H1 (cell line): ENCODE results near the gene ITSN1. TPM values are rescaled to one million over a fixed set of nuclear protein-coding genes. Genes with fewer than 3 reads are reported as not detected.

ENCODE experiments used
- CTCF ChIA-PET: fragments of 300-600 bp; sonication (Branson Sonifier 250); formaldehyde crosslinking; loops from one replicate; lab custom pipeline; 2021; ENCODE audit not compliant: partially characterized antibody; lab: Charles Lee
- POLR2A ChIA-PET: fragments of 300-600 bp; sonication (Branson Sonifier 250); formaldehyde crosslinking; loops from one replicate; lab custom pipeline; 2021; ENCODE audit warnings: inconsistent platforms; ENCODE audit not compliant: partially characterized antibody; lab: Charles Lee
- DNase-seq, 2 experiments: peaks; one replicate each; pipeline versions ENCODE4 v3.0.0 to v3.0.0-alpha.2; 2010 to 2022; ENCODE audit warnings: low spot score in 2 of 2, low read depth in 1 of 2, mixed read lengths in 1 of 2
- FAIRE-seq: peaks from 2 replicates; lab custom pipeline; 2011; peaks lifted over from hg19 to GRCh38; lab: Jason Lieb, UNC
- H2AFZ ChIP-seq: 2 replicates; pipeline ENCODE4 v1.8.1; 2012; ENCODE audit warnings: low read length, inconsistent platforms
- H2AK5ac ChIP-seq: 2 replicates; pipeline ENCODE4 v1.6.1; 2013; ENCODE audit warnings: low read depth, low read length
- H2BK120ac ChIP-seq: replicated peaks from 2 replicates; pipeline ENCODE3; 2013; ENCODE audit warnings: low read depth, low read length, inconsistent platforms
- H2BK12ac ChIP-seq: 2 replicates; pipeline ENCODE4 v1.6.1; 2013; ENCODE audit warnings: low read depth, low read length
- H2BK15ac ChIP-seq: 2 replicates; pipeline ENCODE4 v1.6.1; 2013; ENCODE audit warnings: low read length
- H2BK20ac ChIP-seq: 2 replicates; pipeline ENCODE4 v1.6.1; 2013; ENCODE audit warnings: low read length
- H2BK5ac ChIP-seq: 2 replicates; pipeline ENCODE4 v1.6.1; 2013; ENCODE audit warnings: low read depth, low read length
- H3K14ac ChIP-seq: 2 replicates; pipeline ENCODE4 v1.6.1; 2013; ENCODE audit warnings: inconsistent platforms; ENCODE audit not compliant: insufficient read length
- H3K18ac ChIP-seq: 2 replicates; pipeline ENCODE4 v1.6.1; 2013; ENCODE audit warnings: low read length; ENCODE audit errors: extremely low read depth
- H3K23ac ChIP-seq: 2 replicates; pipeline ENCODE4 v1.6.1; 2013; ENCODE audit warnings: inconsistent platforms; ENCODE audit not compliant: insufficient read length
- H3K23me2 ChIP-seq: 2 replicates; pipeline ENCODE4 v1.6.1; 2013; ENCODE audit warnings: low read depth, low read length
- H3K27ac ChIP-seq: 2 replicates; pipeline ENCODE4 v1.6.1; 2011; ENCODE audit warnings: low read depth, low read length, inconsistent platforms
- H3K27me3 ChIP-seq, 4 experiments: replicated peaks in 1 of 4; 1 replicate in 1 of 4; 2 replicates in 3 of 4; pipeline versions ENCODE4 v1.6.1 to v1.8.1; 2011 to 2013; ENCODE audit warnings: low read length in 3 of 4, mild to moderate bottlenecking in 3 of 4, inconsistent platforms in 2 of 4, mixed read lengths in 2 of 4, moderate library complexity in 1 of 4; ENCODE audit not compliant: control insufficient read depth in 3 of 4, insufficient read depth in 3 of 4; ENCODE audit errors: extremely low read depth in 1 of 4
- H3K36me3 ChIP-seq, 4 experiments: 2 replicates each; pipeline versions ENCODE4 v1.6.1 to v1.8.1; 2011 to 2013; ENCODE audit warnings: mild to moderate bottlenecking in 4 of 4, low read length in 3 of 4, moderate library complexity in 2 of 4, control low read depth in 1 of 4, inconsistent platforms in 1 of 4; ENCODE audit not compliant: insufficient read depth in 4 of 4, control insufficient read depth in 2 of 4
- H3K4ac ChIP-seq: replicated peaks from 2 replicates; pipeline ENCODE3; 2013; ENCODE audit warnings: low read length, low read depth, mixed read lengths, inconsistent platforms; ENCODE audit not compliant: insufficient read length
- H3K4me1 ChIP-seq, 4 experiments: replicated peaks in 1 of 4; 1 replicate in 1 of 4; 2 replicates in 3 of 4; pipeline versions ENCODE4 v1.6.1 to v1.8.1; 2011 to 2013; ENCODE audit warnings: low read length in 3 of 4, inconsistent platforms in 2 of 4, mixed read lengths in 1 of 4; ENCODE audit not compliant: insufficient read depth in 4 of 4, control insufficient read depth in 3 of 4
- H3K4me2 ChIP-seq, 2 experiments: 2 replicates each; pipeline versions ENCODE4 v1.6.1 to v1.8.1; 2011 to 2013; ENCODE audit warnings: low read depth in 2 of 2, low read length in 2 of 2, control low read depth in 1 of 2, inconsistent platforms in 1 of 2, mild to moderate bottlenecking in 1 of 2; ENCODE audit not compliant: insufficient read depth in 1 of 2
- H3K4me3 ChIP-seq, 4 experiments: fragments of 200-600, 300-600 bp in 1 of 4; sonication (generic), shearing (Covaris generic), sonication (Bioruptor Twin) in 1 of 4; 2 replicates each; pipeline versions ENCODE4 v1.5.1 to v1.8.1; 2011 to 2016; ENCODE audit warnings: low read length in 4 of 4, low read depth in 3 of 4, control low read depth in 2 of 4, inconsistent platforms in 2 of 4, mild to moderate bottlenecking in 2 of 4, mixed read lengths in 1 of 4, moderate library complexity in 1 of 4; ENCODE audit not compliant: insufficient read depth in 2 of 4; ENCODE audit errors: extremely low read depth in 1 of 4
- H3K56ac ChIP-seq: replicated peaks from 2 replicates; pipeline ENCODE3; 2013; ENCODE audit warnings: low read depth, mild to moderate bottlenecking, mixed read lengths, low read length, inconsistent platforms; ENCODE audit not compliant: insufficient read length
- H3K79me1 ChIP-seq: 2 replicates; pipeline ENCODE4 v1.6.1; 2013; ENCODE audit warnings: low read depth, low read length, control low read depth
- H3K79me2 ChIP-seq, 2 experiments: 2 replicates each; pipeline versions ENCODE4 v1.6.1 to v1.8.1; 2012 to 2013; ENCODE audit warnings: low read length in 2 of 2, mild to moderate bottlenecking in 2 of 2, inconsistent platforms in 1 of 2; ENCODE audit not compliant: insufficient read depth in 2 of 2, control insufficient read depth in 1 of 2
- H3K9ac ChIP-seq, 4 experiments: replicated peaks in 1 of 4; 1 replicate in 1 of 4; 2 replicates in 3 of 4; pipeline versions ENCODE4 v1.6.1 to v1.8.1; 2011 to 2013; ENCODE audit warnings: low read depth in 3 of 4, low read length in 3 of 4, control low read depth in 2 of 4, mild to moderate bottlenecking in 2 of 4, moderate library complexity in 2 of 4, inconsistent platforms in 1 of 4; ENCODE audit errors: extremely low read depth in 1 of 4
- H3K9me3 ChIP-seq, 2 experiments: 2 replicates each; pipeline versions ENCODE4 v1.6.1 to v1.8.1; 2012 to 2013; ENCODE audit warnings: mild to moderate bottlenecking in 2 of 2, moderate library complexity in 2 of 2, control low read depth in 1 of 2, inconsistent platforms in 1 of 2, low read depth in 1 of 2, low read length in 1 of 2, mixed read lengths in 1 of 2; ENCODE audit not compliant: insufficient read depth in 2 of 2
- H4K20me1 ChIP-seq, 2 experiments: replicated peaks in 1 of 2; 2 replicates each; pipeline versions ENCODE3 to v1.8.1; 2011 to 2013; ENCODE audit warnings: inconsistent platforms in 2 of 2, low read length in 2 of 2, mild to moderate bottlenecking in 1 of 2; ENCODE audit not compliant: insufficient read depth in 2 of 2, control insufficient read depth in 1 of 2
- H4K5ac ChIP-seq: 2 replicates; pipeline ENCODE4 v1.6.1; 2013; ENCODE audit warnings: low read length, low read depth, mixed read lengths, inconsistent platforms; ENCODE audit not compliant: insufficient read length
- H4K8ac ChIP-seq: 2 replicates; pipeline ENCODE4 v1.8.0; 2013; ENCODE audit warnings: mild to moderate bottlenecking, moderate library complexity, low read length, inconsistent platforms; ENCODE audit not compliant: insufficient read depth; ENCODE audit errors: extremely low read depth
- H4K91ac ChIP-seq: replicated peaks from 2 replicates; pipeline ENCODE3; 2013; ENCODE audit warnings: low read length, mixed read lengths, inconsistent platforms; ENCODE audit not compliant: insufficient read length
- CHD1 ChIP-seq: IDR thresholded peaks from 2 replicates; pipeline ENCODE4 v1.6.1; 2012; ENCODE audit warnings: low read depth, low read length, improper control_type of control experiment
- CHD2 ChIP-seq: IDR thresholded peaks from 2 replicates; pipeline ENCODE4 v1.6.1; 2012; ENCODE audit warnings: low read length, improper control_type of control experiment
- KDM5A ChIP-seq: fragments of 200-600 bp; IDR thresholded peaks from 2 replicates; pipeline ENCODE4 v1.7.1; 2012; ENCODE audit warnings: mild to moderate bottlenecking, low read length, inconsistent platforms, mixed read lengths
- RXRA ChIP-seq: IDR thresholded peaks from 2 replicates; pipeline ENCODE4 v1.6.1; 2011; ENCODE audit warnings: low read depth, mild to moderate bottlenecking, low read length, moderate library complexity; ENCODE audit not compliant: insufficient read depth
- SRF ChIP-seq: IDR thresholded peaks from 2 replicates; pipeline ENCODE4 v1.6.1; 2011; ENCODE audit warnings: mild to moderate bottlenecking, low read depth, low read length, moderate library complexity
- WGBS, 2 experiments: shearing (Covaris generic) in 1 of 2; methylation state at CpG; one replicate each; pipeline versions ENCODE4 v1.1.6 to v1.1.7; 2013 to 2015; ENCODE audit warnings: low lambda C conversion rate in 2 of 2, mixed read lengths in 2 of 2, inconsistent platforms in 1 of 2, low coverage in 1 of 2, missing lambda C conversion rate in 1 of 2; ENCODE audit not compliant: insufficient replicate concordance in 2 of 2, insufficient coverage in 1 of 2, insufficient read length in 1 of 2; ENCODE audit errors: extremely low coverage in 1 of 2, missing lambda C conversion rate in 1 of 2; 5-methylcytosine and 5-hydroxymethylcytosine counted together
- polyA plus RNA-seq, 7 experiments: library from polyadenylated mRNA; depleted of rRNA in 3 of 7; stranded (reverse) in 5 of 7; unstranded in 2 of 7; fragments of >200 nt in 5 of 7; fragments of 200-250 nt in 2 of 7; gene quantifications; 1 replicate in 5 of 7; 2 replicates in 1 of 7; 4 replicates in 1 of 7; pipeline versions ENCODE4 v1.2.1 to v1.2.3, GENCODE V29; 2011 to 2013; ENCODE audit warnings: missing spikeins in 2 of 7, mixed read lengths in 2 of 7
- total RNA-seq: library from RNA; stranded (reverse); fragmentation: NEBNext Ultra II Directional; extraction: Animal tissue kit (Norgen Biotek cat#: 25700); gene quantifications from 2 replicates; pipeline ENCODE4 v1.2.1, GENCODE V29; 2021

Gene ITSN1
- total and polyA plus RNA-seq, 2 of the 8 experiments (the other 6 are each of a cell fraction or from before 2014, with no cell fraction given) = 60.8 to 78.1 TPM

- H2BK5ac ChIP-seq = no peak overlapping the region
- no peak overlapping the region for H2AK5ac ChIP-seq
- H3K14ac ChIP-seq = no peak overlapping the region
- ChIA-PET CTCF (interaction anchor here (4.9 kb wide), 1 partner anchor 13 kb away, joined by 25 read pairs; no protein-coding TSS in a partner anchor), POLR2A (interaction anchor here (0.7 kb wide), 1 partner anchor 9 kb away, joined by 3 read pairs; no protein-coding TSS in a partner anchor)
- H3K4ac ChIP-seq = no peak overlapping the region
- H3K23me2 ChIP-seq = no peaks in the 10 kb centered on the region
- H3K4me2 ChIP-seq = no peak overlapping the region
- H4K20me1 ChIP-seq = no peaks in the 10 kb centered on the region
- no peak overlapping the region for H2BK15ac ChIP-seq
- H2BK12ac ChIP-seq = no peak overlapping the region
- H3K9ac ChIP-seq = no peak overlapping the region
- no peak overlapping the region for H2AFZ ChIP-seq
- no peaks in the 10 kb centered on the region for H3K79me1 ChIP-seq
- H3K23ac ChIP-seq = no peak overlapping the region
- no peaks in the 10 kb centered on the region for H3K79me2 ChIP-seq
- WGBS, 2 experiments = 92% methylated on average over 5 of the region's 5 CpGs; no CpG with 5 or more reads in 1 of the 2 experiments
- no peaks in the 10 kb centered on the region; a peak in 3 of 7 replicates for H3K4me1 ChIP-seq
- no peaks in the 10 kb centered on the region for H3K9me3 ChIP-seq
- H3K4me3 ChIP-seq = no peak overlapping the region
- H3K27ac ChIP-seq = no peak overlapping the region
- no peak for FAIRE-seq
- no peak overlapping the region for H2BK120ac ChIP-seq
- no peak overlapping the region for H4K91ac ChIP-seq
- no peaks in the 10 kb centered on the region for H3K27me3 ChIP-seq
- H3K56ac ChIP-seq = no peak overlapping the region
- no peak overlapping the region for H4K5ac ChIP-seq
- no peak for DNase-seq
- peaks cover 4 to 25% (median 6%) of the 10 kb centered on the region in 4 experiments; a peak in 7 of 8 replicates for H3K36me3 ChIP-seq
- H2BK20ac ChIP-seq = no peak overlapping the region
- no peak overlapping the region for H4K8ac ChIP-seq
- H3K18ac ChIP-seq = no peak overlapping the region
- no peak for TF ChIP-seq RXRA
- no peak for TF ChIP-seq SRF
- no peak for TF ChIP-seq KDM5A
- TF ChIP-seq CHD1 = no peak
- TF ChIP-seq CHD2 = no peak
Measured at GRCh38 chr21:33840771-33841170, 198.5 kb downstream of the ITSN1 start.
